Heart right ventricle (tissue), 16 donors: ENCODE data around the gene UBAC2. TPM values are rescaled to one million over a fixed set of nuclear protein-coding genes. Genes with fewer than 3 reads are reported as not detected.

Experiments used
- ATAC-seq, 8 donors: fragments of 200-7000 bp; cut with Tn5 transposase; one replicate each; pipeline ENCODE4 v1.9.1; 2020; ENCODE audit warnings: mild to moderate bottlenecking in 8 of 8, moderate library complexity in 8 of 8, moderate number of reproducible peaks in 1 of 8
- DNase-seq, 2 donors: peaks; one replicate each; pipeline ENCODE4 v3.0.0-alpha.2; 2020
- H3K27ac ChIP-seq, 10 donors: fragments of 200-600 bp; sonication (generic) in 2 of 10; one replicate each; pipeline versions ENCODE4 v1.5.0 to v1.8.0; 2020 to 2022; ENCODE audit warnings: mild to moderate bottlenecking in 3 of 10
- H3K27me3 ChIP-seq, 7 donors: fragments of 200-600 bp; one replicate each; pipeline ENCODE4 v1.8.0; 2021 to 2022; ENCODE audit warnings: mild to moderate bottlenecking in 2 of 7
- H3K36me3 ChIP-seq, 9 donors: fragments of 200-600 bp; sonication (generic) in 1 of 9; one replicate each; pipeline versions ENCODE4 v1.5.0 to v1.8.0; 2020 to 2022; ENCODE audit warnings: mild to moderate bottlenecking in 2 of 9
- H3K4me1 ChIP-seq, 9 donors: fragments of 200-600 bp; sonication (generic) in 1 of 9; one replicate each; pipeline versions ENCODE4 v1.5.0 to v1.8.0; 2020 to 2022; ENCODE audit warnings: mild to moderate bottlenecking in 4 of 9
- H3K4me3 ChIP-seq, 10 donors: fragments of 200-600 bp; sonication (generic) in 2 of 10; one replicate each; pipeline versions ENCODE4 v1.5.0 to v1.8.0; 2020 to 2022; ENCODE audit warnings: mild to moderate bottlenecking in 7 of 10, moderate library complexity in 2 of 10
- H3K9me3 ChIP-seq, 11 donors: fragments of 200-600 bp in 10 of 11; sonication (generic) in 2 of 11; one replicate each; pipeline versions ENCODE4 v1.5.0 to v1.8.0; 2013 to 2022; ENCODE audit warnings: mild to moderate bottlenecking in 2 of 11, control low read depth in 1 of 11, moderate library complexity in 1 of 11
- CTCF ChIP-seq, 9 donors: fragments of 200-600 bp; sonication (generic) in 2 of 9; IDR thresholded peaks; one replicate each; pipeline versions ENCODE4 v1.5.0 to v1.8.0; 2021 to 2022; ENCODE audit warnings: antibody characterized with exemption in 9 of 9, mild to moderate bottlenecking in 5 of 9, moderate library complexity in 1 of 9
- WGBS, 2 donors: extraction: QIAGEN DNeasy Blood & Tissue Kit; methylation state at CpG; one replicate each; pipeline ENCODE4 v1.1.7; 2013; ENCODE audit warnings: inconsistent platforms in 1 of 2; 5-methylcytosine and 5-hydroxymethylcytosine counted together
- intact Hi-C, 10 donors: fragments of 100-400 bp; cut with DNase I; formaldehyde crosslinking; loops; one replicate each; pipeline versions ENCODE4 v1.11.1 to v1.14.2; 2022
- polyA plus RNA-seq, 2 donors: library from polyadenylated mRNA; stranded (reverse); fragments of 200-250 nt; gene quantifications; one replicate each; pipeline ENCODE4 v1.2.3, GENCODE V29; 2013
- total RNA-seq, 10 donors: library from RNA; stranded (reverse); fragmentation: NEBNext Ultra II Directional in 3 of 10; extraction: Animal tissue kit (Norgen Biotek cat#: 25700) in 3 of 10; gene quantifications; one replicate each; pipeline versions ENCODE4 v1.2.1 to v1.2.4, GENCODE V29; 2021 to 2023
- donor health status: Arrhythmogenic right ventricular cardiomyopathy.
- donor health status: ischemic (EF 13 %, LVEDD 7.1; RV severe dilation, severe dysfunction).
- donor health status: healthy with polysubstance abuse.
- donor health status: DM: no; HTN: yes; CAD: no.
- donor health status: DM: no; HTN: no; CAD: no.
- donor health status: ischemic (EF 25% LVEDD 6.9; RV normal size, moderate dysfunction).
- donor health status: ischemic (EF 25% LVEDD 5.7; RV mildly dilated, moderate dysfunction).
- donor health status: healthy.
- donor health status: DM: yes; HTN: yes; CAD: no.
- donor health status: Ischemic cardiomyopathy.
- donor health status: ischemic (EF 35%, LVEDD 5.7; RV mildly dilated, moderate dysfunction).
- donor health status: nonischemic (EF 11% LVEDD 7.7; RV severe dilation, severe dysfunction).
- donor health status: DM: yes; HTN: yes; CAD: no.
- donor health status: PGD.
- donor health status: ischemic (EF 29% LVEDD 5.4; RV normal size, mild dysfunction).
- donor health status: nonischemic (EF 23%, LVEDD 6.1; RV moderate dilation, normal function).

The UBAC2 gene
- total and polyA plus RNA-seq, 12 donors = 31.8 to 60.4 (median 47.0) TPM

- Histone ChIP-seq H3K36me3 (no peaks in the 10 kb centered on the region), H3K27me3 (no peaks in the 10 kb centered on the region), H3K9me3 (no peaks in the 10 kb centered on the region), H3K4me3 (peak overlapping the region; percentile 69 to 99 (median 90)), H3K4me1 (peaks cover 5 to 45% (median 34%) of the 10 kb centered on the region in 9 donors), H3K27ac (peak overlapping the region; percentile 55 to 99 (median 96))
- TF ChIP-seq CTCF (IDR thresholded peaks at IDR 0.05) = no peak
- ATAC-seq (peak in 6 of 8 donors; percentile 3 to 48 (median 24)), DNase-seq (no peak)
- 5% methylated on average over 37 of the region's 37 CpGs for WGBS, 2 donors
- intact Hi-C loops = loop anchor here in 4 of 10 donors (2.0 to 5.0 kb wide), 4 partner anchors 15 to 68 kb away; no protein-coding TSS in a partner anchor
These were observed 868 bp upstream of the UBAC2 start for GRCh38 chr13:99199541-99200431.

GRCh38 chr13:99203601-99204579 lies 3.2 kb downstream of the UBAC2 start:
- H3K36me3 ChIP-seq = peaks cover 0 to 18% (median 0%) of the 10 kb centered on the region in 9 donors
- ATAC-seq (no peak), DNase-seq (no peak)
- TF ChIP-seq CTCF (IDR thresholded peaks at IDR 0.05) = no peak
- intact Hi-C loops = loop anchor here in 1 of 10 donors (5.0 kb wide), 1 partner anchor 58 kb away; no protein-coding TSS in a partner anchor
- H3K4me1 ChIP-seq = peaks cover 7 to 50% (median 36%) of the 10 kb centered on the region in 9 donors
- WGBS, 2 donors = 79 to 83% methylated on average over 9 of the region's 9 CpGs
- no peaks in the 10 kb centered on the region for H3K9me3 ChIP-seq
- H3K4me3 ChIP-seq = no peak overlapping the region
- H3K27ac ChIP-seq = peak overlapping the region in 6 of 10 donors; percentile 5 to 62 (median 28)
- H3K27me3 ChIP-seq = no peaks in the 10 kb centered on the region

GRCh38 chr13:99205621-99206220 lies 5.1 kb downstream of the UBAC2 start:
- H3K27me3 ChIP-seq = no peaks in the 10 kb centered on the region
- no peak overlapping the region for H3K27ac ChIP-seq
- ATAC-seq = no peak
- peaks cover 7 to 44% (median 36%) of the 10 kb centered on the region in 9 donors for H3K4me1 ChIP-seq
- intact Hi-C loops = no loop called here
- peaks cover 0 to 18% (median 0%) of the 10 kb centered on the region in 9 donors for H3K36me3 ChIP-seq
- no peaks in the 10 kb centered on the region for H3K9me3 ChIP-seq
- no peak for DNase-seq
- no peak overlapping the region for H3K4me3 ChIP-seq
- TF ChIP-seq CTCF (IDR thresholded peaks at IDR 0.05) = no peak
- whole genome bisulfite sequencing, 2 donors = 95% methylated on average over 22 of the region's 22 CpGs
